Skin of body (tissue), 2 donors: ENCODE results near the gene CFP. TPM values are rescaled to one million over a fixed set of nuclear protein-coding genes. Genes with fewer than 3 reads are reported as not detected.
"Not testable (repeated sequence)": the region's sequence is repeated elsewhere in the genome, so short reads cannot be mapped to it uniquely, and the experiment has no call there.

Experiments
- DNase-seq: peaks from one replicate; lab custom pipeline; 2025; lab: John Stamatoyannopoulos, UW
- total RNA-seq: library from RNA; depleted of rRNA; stranded (reverse); fragments of >200 nt; gene quantifications from one replicate; pipeline ENCODE4 v1.2.3, GENCODE V29; 2014

CFP gene
- total RNA-seq, 1 donor from 2014 or later = 2.5 TPM

DNA sequence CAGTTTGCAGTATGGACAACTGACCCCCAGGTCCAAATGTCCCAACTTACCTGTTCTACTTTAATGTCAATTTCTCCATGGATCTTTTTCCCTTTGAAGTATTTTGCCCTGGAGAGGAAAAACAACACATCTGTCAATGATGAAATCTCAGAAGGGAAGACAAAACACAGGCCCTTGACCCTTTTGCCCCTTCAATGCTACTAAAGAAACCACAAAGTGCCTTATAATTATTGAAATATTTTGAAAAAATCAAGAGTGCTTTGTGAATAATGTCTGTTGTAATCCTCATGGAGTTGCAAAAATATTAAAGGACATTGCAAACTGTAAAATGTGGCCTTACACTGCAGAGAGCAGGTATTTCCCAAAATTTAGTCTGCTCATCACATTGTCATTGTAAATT lies 22.6 kb downstream of the CFP start:
- no peak for DNase-seq

- no peak for DNase-seq
Observed at GRCh38 chrX:47605024-47605423, 24.7 kb downstream of the CFP start.

GRCh38 chrX:47603125-47603524 lies 26.6 kb downstream of the CFP start:
- DNase-seq = not testable (repeated sequence)

GRCh38 chrX:47597222-47597621 lies 32.5 kb downstream of the CFP start:
- no peak for DNase-seq

DNA sequence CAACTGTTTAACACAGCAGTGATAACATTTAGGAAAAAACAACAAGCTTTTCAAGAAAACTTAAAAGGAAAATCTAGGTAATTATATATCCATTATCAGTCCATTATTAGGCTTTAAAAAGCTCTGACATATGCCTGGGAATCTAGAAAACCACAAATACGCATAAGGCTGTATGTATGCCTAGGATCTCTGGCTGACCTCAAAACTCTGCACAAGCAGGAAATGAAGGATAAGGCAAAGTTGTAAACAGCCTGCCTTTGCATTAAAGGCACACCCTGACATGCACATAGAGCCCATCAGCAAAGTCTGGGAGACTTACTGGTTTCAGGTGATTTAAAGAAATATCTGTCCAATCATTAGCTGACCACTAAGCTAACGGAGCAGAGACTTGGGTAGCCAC lies 33.5 kb downstream of the CFP start:
- DNase-seq = no peak

GRCh38 chrX:47595716-47596251 lies 33.9 kb downstream of the CFP start:
- no peak for DNase-seq

GRCh38 chrX:47593522-47593921 lies 36.2 kb downstream of the CFP start:
- DNase-seq = no peak

DNA sequence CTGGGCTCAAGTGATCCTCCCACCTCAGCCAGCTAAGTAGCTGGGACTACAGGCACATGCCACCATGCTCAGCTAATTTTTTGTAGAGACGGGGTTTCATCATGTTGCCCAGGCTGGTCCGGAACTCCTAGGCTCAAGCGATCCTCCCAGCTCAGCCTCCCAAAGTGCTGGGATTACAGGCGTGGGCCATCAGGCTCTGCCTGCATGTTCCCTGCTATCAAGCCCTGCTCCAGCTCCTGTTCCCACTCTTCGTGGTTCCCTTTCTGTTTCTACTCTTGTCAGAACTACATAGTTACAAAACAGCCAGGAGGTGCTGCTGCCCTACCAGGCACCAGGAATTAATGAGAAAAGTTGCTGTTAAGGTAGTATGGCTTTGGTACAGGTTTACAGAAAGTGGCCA lies 38.7 kb downstream of the CFP start:
- no peak for DNase-seq

- DNase-seq = no peak
Observed at GRCh38 chrX:47587906-47588735, 41.6 kb downstream of the CFP start.

DNA sequence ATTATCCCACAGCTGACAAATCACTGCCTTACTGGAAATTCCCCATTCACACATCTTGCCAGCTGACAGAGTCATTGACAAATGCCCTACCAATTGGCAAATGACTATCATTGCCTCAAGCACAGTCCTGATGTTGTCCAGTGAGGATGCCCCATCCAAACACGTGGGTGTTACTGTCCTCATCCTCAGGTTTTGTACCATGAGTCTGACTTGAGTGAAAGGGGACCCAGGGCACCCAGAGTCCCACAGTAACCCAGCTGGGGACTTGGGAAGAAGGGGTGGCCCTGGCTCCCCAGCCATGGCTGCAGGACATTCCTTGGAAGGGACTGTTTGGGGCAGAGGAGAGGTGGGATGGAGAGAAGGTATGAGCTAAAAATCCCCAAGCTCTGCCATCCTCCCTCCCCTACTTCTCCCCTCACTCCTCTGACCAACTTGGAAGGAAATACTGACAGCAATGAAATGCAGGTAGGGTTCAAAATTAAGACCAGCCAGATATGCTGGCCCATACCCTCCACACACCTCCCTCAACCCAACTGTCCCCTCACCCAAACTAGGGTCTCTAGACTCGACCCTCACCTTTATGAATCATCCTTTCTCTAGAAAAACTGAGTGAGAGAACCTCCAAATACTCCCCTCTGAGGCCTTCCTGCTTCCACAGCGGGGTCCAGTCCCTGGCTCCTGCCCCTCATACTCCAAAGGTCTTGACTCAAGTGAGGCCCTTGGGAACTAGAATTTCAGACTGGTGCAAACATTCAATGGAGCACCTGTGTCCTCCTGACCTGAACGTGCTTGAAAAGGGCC lies 42.4 kb downstream of the CFP start:
- no peak for DNase-seq

- no peak for DNase-seq
Observed at GRCh38 chrX:47586043-47586787, 43.5 kb downstream of the CFP start.

DNA sequence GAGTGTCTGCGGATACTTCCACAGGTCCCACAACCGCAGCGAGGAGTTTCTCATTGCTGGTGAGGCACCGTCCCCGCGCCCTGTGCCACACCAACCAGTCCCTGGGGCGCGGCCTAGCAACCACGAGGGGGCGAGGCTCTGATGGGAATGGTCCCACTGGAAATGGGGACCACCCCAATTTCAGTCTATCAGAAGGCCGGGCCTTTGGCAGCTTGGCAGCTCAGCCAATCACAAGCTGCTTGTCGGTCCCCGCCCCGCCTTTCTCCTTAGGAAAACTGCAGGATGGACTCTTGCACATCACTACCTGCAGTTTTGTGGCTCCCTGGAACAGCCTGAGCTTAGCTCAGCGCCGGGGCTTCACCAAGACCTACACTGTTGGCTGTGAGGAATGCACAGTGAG lies 44.5 kb downstream of the CFP start:
- DNase-seq = no peak

- no peak for DNase-seq
Observed at GRCh38 chrX:47584714-47585113, 45.0 kb downstream of the CFP start.

DNA sequence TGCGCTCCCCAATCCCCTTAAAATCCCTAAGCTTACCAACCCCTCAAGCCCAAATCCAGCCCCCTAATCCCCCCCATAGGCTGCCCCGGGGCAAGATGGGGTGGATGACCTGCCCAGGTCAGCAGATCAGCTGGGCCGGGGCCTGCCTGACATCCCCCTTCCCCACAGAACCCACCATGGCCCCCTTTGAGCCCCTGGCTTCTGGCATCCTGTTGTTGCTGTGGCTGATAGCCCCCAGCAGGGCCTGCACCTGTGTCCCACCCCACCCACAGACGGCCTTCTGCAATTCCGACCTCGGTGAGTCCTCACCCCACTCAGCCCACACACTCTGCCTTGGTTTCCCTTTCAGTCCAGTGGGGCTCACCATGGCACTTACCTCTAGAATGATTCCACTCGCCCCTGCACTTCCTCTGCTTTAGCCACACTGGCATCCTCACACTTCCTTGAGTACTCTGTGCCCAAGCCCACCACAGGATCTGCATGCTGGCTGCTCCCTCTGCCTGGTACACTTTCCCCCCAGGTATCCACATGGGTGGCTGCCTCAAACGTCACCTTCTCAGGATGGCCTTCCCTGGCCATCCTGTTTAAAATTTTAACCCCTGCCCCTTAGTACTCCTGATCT lies 46.4 kb downstream of the CFP start:
- no peak for DNase-seq

DNA sequence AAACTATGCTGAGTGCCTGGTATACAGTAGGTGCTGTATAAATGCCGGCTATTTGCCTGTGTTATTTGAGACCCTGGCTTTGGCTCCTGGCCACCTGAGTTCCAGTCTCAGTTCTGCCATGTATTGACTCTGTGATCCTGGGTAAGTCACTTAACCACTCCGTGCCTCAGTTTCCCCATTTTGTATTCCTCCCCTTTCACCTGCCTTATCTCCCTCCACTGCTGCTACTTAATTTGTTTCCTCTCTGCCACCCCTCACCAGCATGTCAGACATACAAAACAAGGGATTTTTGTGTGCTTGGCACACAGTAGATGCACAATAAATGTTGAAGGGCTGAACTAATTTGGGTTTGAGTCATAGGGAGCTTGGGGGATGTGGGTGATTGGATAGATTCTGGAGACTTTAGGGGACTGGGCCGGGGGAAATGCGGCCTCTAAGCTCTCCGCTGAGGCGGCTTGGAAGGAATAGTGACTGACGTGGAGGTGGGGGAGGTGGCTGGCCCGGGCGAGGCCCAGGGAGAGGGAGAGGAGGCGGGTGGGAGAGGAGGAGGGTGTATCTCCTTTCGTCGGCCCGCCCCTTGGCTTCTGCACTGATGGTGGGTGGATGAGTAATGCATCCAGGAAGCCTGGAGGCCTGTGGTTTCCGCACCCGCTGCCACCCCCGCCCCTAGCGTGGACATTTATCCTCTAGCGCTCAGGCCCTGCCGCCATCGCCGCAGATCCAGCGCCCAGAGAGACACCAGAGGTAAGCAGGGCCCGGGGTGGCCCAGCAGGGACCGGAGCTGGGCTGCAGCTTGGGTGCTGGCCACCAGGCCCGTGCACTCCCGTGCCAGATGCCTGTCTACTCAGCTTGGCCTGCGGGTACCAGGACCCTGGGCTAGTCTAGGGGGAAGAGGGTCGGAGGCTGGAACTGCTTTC lies 47.7 kb downstream of the CFP start, which contains the start of gene TIMP1:
Gene TIMP1 (plus strand): TSS at position 706 of the 917 bp plus-strand sequence. CDS start 980 bp downstream, outside the sequence.
- peak; percentile 85 for DNase-seq

GRCh38 chrX:47579537-47579936 lies 50.2 kb downstream of the CFP start:
- DNase-seq = no peak

GRCh38 chrX:47578692-47579091 lies 51.0 kb downstream of the CFP start:
- no peak for DNase-seq

DNA sequence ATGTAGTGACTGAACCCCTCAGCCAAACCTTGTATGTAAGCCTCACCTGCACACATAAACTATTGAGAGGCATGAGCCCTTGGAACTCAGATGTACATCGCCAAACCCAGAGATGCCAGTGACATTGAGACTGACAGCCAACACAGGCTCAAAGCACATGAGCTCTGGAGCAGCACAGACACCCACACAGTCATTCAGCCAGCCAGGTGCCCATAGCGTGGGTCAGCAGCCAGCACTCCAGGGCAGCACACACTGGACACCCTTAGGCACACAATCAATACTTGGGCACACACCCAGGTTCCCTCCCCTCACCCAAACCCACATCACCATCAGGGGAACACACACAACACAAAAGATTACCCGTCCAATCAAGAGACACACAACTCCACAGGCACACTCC lies 51.8 kb downstream of the CFP start:
- DNase-seq = no peak

DNA sequence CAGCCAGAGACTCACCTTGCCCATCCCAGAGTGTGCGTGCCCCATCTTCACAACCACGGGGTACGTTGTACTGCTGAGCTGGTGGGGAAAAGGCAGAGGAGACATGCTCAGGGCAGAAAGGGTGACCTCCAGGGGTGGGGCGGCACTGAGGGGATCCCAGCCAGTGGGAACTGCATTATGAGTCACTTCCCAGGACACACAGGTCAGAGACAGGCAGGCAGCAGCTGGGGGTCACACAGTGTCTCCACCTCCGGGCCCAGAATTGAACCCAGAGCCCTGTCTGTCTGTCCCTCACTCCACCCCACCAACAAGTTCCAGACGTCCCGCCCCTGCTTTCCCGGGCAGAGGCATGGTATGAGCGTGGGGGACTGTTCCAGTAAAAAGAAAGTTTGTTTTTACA lies 52.3 kb downstream of the CFP start:
- no peak for DNase-seq
